ENCODE measurements around the gene PTPRE.
A peak's percentile ranks its signal among the peaks of the same experiment; 100 is the strongest.

Gene PTPRE

DNA sequence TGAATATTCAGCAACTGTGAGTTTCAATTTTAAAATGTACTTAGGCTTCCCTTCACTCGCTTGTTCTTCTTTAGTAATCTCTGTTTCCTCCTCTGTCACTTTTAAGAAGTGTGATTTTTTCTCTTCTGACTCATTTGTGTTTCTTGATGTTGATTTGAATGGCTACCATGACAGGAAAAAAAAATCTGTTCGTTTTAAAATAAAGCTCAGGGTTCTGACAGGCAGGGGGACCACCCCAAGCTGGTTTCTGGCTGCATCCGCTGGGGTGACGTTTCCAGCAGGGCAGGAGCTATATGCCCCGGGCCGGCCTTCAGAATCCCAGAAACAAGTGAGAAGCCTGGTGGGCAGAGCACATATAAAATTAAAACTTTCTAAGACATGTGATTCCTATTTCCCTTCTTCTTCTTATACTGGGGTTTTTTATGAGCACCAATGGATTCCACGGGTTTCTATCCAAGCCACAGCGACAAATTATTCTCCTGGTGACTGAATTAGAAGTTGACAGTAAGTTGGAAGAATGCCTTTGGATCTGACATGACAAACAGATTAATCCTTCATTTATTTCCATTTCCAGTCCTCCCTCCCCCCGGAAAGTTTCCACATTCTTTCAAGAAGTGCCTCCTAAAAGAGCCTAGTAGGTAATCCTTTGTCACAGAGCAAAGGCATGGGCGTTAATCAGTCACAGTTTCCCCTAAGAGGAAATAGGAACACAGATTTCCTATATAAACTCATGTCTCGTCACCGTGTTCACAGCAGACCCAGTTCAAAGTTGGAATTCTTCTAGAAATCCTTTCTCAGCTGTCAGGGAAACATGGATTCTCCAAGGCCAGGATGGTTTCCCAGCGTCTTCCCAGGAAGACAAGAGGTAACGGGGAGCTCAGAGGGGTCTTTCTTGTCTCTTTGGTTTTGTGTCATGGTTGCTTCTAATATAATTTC lies 79.9 kb downstream of the PTPRE start:
- TF ChIP-seq ISL1 (CRISPR knock-in tag; IDR thresholded peaks at IDR 0.05) (peak; percentile 56), ZFP30 (CRISPR knock-in tag; IDR thresholded peaks at IDR 0.05) (no peak), ARNTL (CRISPR knock-in tag; IDR thresholded peaks at IDR 0.05; ENCODE audit: borderline replicate concordance, low read depth) (no peak), ZC3H10 (CRISPR knock-in tag; IDR thresholded peaks at IDR 0.05) (no peak)
- TF ChIP-seq, protein P1, sequence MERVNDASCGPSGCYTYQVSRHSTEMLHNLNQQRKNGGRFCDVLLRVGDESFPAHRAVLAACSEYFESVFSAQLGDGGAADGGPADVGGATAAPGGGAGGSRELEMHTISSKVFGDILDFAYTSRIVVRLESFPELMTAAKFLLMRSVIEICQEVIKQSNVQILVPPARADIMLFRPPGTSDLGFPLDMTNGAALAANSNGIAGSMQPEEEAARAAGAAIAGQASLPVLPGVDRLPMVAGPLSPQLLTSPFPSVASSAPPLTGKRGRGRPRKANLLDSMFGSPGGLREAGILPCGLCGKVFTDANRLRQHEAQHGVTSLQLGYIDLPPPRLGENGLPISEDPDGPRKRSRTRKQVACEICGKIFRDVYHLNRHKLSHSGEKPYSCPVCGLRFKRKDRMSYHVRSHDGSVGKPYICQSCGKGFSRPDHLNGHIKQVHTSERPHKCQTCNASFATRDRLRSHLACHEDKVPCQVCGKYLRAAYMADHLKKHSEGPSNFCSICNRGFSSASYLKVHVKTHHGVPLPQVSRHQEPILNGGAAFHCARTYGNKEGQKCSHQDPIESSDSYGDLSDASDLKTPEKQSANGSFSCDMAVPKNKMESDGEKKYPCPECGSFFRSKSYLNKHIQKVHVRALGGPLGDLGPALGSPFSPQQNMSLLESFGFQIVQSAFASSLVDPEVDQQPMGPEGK (CRISPR knock-in tag; IDR thresholded peaks at IDR 0.05; ENCODE audit: borderline replicate concordance) = peak; percentile 25; the same call in 1 of the 2 replicates
- ATAC-seq = no peak

DNA sequence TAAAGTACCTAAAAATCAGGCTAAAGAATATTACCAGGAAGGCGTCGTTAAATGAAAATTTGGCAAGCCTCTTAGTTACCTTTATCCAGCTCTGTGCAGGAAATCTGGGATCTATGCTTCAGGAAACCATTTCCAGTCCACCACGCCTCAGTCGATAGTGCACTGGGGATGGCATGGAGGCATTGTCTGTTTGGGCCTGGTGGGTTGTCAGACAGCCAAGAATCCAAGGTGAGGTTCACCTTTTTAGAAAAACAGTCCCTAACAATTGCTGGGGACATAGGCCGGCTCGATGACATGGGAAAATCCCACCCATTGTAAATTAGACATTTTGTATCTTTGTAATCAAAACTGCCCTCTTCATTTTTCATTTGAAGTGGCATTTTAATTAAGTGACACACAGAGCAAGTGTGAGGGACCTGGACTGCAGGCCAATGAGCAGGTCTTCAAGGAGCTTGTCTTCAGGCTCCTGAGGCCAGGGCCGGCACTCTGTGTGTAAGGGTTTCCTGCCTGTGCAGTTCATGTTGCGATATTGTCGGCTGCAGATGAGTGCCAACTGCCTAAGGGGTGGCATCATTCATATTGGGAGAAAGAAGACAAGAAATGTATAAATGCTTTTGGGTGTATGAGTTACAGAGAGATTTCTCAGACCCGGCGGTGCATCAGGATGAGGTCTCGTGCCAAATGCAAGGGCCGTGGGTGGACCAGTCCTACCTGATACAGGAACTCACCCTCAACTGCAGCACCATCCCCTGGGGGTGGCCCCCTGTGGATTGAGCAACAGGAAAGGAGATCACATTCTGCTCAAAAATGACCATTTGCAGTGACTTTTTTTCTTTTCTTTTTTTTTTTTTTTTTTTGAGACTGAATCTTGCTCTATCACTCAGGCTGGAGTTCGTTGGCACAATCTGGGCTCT lies 80.8 kb downstream of the PTPRE start:
- no peak for TF ChIP-seq ZNF8 (CRISPR knock-in tag; IDR thresholded peaks at IDR 0.05)
- no peak for TF ChIP-seq ZNF70 (CRISPR knock-in tag; IDR thresholded peaks at IDR 0.05)
- TF ChIP-seq BACH2 (CRISPR knock-in tag; IDR thresholded peaks at IDR 0.05; ENCODE audit: borderline replicate concordance) = no peak
- TF ChIP-seq ZC3H10 (CRISPR knock-in tag; IDR thresholded peaks at IDR 0.05) = no peak
- TF ChIP-seq CSDC2 (CRISPR knock-in tag; IDR thresholded peaks at IDR 0.05) = no peak
- ATAC-seq = no peak

DNA sequence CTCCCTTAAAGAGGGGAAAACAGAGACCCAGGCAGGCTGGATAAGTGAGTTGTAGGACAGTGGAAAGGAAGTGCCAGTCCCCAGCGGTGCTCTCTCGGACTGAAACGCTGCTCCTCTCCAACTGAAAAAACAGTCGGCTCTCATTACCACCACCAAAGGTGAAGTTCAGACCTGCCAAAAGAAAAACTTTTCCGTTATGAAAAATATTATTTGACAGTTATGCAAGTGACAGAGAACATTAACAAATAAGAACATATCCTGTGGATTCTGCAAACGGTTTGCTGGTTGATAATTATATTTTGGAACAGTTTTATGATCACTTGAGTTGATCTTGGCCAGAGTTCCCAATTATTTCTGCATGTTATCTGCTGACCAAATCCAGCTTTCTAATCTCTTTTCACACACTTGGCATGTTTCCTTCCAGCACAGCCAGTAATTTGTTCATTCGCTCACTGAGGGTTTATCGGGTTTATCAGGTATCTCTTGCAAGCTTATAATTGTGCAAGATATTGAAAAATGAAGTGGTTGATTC lies 82.6 kb downstream of the PTPRE start:
- 0 out of 2 replicates have a peak, but pooled peaks have one; percentile 46 for TF ChIP-seq TCF4 (CRISPR knock-in tag; IDR thresholded peaks at IDR 0.05; ENCODE audit: borderline replicate concordance)
- TF ChIP-seq TOX (CRISPR knock-in tag; IDR thresholded peaks at IDR 0.05; ENCODE audit: borderline replicate concordance) = no peak
- TF ChIP-seq, protein P2, sequence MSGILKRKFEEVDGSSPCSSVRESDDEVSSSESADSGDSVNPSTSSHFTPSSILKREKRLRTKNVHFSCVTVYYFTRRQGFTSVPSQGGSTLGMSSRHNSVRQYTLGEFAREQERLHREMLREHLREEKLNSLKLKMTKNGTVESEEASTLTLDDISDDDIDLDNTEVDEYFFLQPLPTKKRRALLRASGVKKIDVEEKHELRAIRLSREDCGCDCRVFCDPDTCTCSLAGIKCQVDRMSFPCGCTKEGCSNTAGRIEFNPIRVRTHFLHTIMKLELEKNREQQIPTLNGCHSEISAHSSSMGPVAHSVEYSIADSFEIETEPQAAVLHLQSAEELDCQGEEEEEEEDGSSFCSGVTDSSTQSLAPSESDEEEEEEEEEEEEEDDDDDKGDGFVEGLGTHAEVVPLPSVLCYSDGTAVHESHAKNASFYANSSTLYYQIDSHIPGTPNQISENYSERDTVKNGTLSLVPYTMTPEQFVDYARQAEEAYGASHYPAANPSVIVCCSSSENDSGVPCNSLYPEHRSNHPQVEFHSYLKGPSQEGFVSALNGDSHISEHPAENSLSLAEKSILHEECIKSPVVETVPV (CRISPR knock-in tag; IDR thresholded peaks at IDR 0.05) = no peak
- TF ChIP-seq, protein P3, sequence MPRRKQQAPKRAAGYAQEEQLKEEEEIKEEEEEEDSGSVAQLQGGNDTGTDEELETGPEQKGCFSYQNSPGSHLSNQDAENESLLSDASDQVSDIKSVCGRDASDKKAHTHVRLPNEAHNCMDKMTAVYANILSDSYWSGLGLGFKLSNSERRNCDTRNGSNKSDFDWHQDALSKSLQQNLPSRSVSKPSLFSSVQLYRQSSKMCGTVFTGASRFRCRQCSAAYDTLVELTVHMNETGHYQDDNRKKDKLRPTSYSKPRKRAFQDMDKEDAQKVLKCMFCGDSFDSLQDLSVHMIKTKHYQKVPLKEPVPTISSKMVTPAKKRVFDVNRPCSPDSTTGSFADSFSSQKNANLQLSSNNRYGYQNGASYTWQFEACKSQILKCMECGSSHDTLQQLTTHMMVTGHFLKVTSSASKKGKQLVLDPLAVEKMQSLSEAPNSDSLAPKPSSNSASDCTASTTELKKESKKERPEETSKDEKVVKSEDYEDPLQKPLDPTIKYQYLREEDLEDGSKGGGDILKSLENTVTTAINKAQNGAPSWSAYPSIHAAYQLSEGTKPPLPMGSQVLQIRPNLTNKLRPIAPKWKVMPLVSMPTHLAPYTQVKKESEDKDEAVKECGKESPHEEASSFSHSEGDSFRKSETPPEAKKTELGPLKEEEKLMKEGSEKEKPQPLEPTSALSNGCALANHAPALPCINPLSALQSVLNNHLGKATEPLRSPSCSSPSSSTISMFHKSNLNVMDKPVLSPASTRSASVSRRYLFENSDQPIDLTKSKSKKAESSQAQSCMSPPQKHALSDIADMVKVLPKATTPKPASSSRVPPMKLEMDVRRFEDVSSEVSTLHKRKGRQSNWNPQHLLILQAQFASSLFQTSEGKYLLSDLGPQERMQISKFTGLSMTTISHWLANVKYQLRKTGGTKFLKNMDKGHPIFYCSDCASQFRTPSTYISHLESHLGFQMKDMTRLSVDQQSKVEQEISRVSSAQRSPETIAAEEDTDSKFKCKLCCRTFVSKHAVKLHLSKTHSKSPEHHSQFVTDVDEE (CRISPR knock-in tag; IDR thresholded peaks at IDR 0.05) = peak; percentile 49
- TF ChIP-seq ISL1 (CRISPR knock-in tag; IDR thresholded peaks at IDR 0.05) = peak; percentile 68
- TF ChIP-seq ZFP30 (CRISPR knock-in tag; IDR thresholded peaks at IDR 0.05) = no peak
- ATAC-seq = peak; percentile 53

DNA sequence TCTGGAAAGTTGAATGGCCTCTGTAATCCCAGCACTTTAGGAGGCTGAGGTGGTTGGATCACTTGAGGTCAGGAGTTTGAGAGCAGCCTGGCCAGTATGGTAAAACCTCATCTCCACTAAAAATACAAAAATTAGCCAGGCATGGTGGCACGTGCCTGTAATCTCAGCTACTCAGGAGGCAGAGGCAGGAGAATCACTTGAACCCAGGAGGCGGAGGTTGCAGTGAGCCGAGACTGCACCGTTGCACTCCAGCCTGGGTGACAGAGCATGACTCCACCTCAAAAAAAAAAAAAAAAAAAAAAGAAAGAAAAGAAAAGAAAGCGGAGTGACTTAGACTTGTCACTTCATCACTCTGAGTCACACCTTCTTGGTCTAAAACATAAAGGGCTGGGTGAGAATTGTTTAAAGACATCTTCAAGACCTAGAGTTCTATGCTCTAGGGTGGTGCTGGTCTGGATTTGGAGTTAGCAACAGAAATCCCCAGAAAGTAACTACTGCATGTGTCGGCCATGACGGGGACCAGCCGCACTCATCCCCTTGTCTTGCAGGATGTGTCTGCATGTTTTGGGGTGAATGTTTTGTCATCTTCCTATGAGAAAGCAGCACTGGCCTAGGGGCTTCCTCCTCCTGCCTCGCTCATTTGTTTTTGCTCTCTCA lies 83.4 kb downstream of the PTPRE start:
- ATAC-seq = peak; percentile 18

DNA sequence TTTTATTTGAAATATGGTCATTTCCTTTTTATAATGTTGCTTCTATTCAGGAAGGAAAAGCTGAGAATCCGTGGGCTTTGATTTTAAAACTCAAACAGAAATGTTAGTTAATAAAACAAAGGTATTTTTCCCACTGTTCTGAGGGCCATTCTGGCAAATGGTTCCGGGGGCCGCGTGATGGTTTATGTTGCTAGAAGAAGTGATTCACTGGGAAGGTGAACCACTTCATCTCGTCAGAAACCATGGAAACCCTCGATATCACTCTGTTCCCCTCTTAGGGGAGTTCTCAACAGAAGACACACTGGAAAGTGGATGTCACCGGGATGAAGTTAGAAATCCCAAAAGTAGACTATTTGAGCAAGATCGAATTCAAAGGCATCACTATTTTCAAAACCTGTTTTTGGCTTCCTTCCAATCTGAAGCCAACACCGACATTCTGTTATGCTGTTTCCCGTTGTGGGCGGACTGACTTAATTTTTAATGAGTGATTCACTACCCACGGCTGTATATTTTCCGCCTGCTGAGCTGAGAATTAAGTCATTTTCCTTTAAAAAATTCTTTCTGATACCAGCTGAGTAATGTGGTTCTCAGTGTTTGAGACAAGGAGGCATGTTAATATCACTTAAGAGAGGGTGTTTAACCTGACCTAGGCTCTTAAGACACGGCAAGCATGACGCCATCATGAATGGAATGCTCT lies 84.1 kb downstream of the PTPRE start:
- peak; percentile 82 for ATAC-seq
- TF ChIP-seq ISL1 (CRISPR knock-in tag; IDR thresholded peaks at IDR 0.05) (peak; percentile 98), SNAI2 (CRISPR knock-in tag; IDR thresholded peaks at IDR 0.05) (no peak)
- TF ChIP-seq, protein P2 (CRISPR knock-in tag; IDR thresholded peaks at IDR 0.05) = peak; percentile 27; the same call in 1 of the 2 replicates
- TF ChIP-seq, protein P4, sequence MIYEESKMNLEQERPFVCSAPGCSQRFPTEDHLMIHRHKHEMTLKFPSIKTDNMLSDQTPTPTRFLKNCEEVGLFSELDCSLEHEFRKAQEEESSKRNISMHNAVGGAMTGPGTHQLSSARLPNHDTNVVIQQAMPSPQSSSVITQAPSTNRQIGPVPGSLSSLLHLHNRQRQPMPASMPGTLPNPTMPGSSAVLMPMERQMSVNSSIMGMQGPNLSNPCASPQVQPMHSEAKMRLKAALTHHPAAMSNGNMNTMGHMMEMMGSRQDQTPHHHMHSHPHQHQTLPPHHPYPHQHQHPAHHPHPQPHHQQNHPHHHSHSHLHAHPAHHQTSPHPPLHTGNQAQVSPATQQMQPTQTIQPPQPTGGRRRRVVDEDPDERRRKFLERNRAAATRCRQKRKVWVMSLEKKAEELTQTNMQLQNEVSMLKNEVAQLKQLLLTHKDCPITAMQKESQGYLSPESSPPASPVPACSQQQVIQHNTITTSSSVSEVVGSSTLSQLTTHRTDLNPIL (CRISPR knock-in tag; IDR thresholded peaks at IDR 0.05; ENCODE audit: low read depth) = peak; percentile 72

All from SK-N-SH treated with all-trans-retinoic acid at 6 μM for 48 hours (cell line).